Neural cell (in vitro differentiated cells): ENCODE results near the gene HSD17B13. TPM values are rescaled to one million over a fixed set of nuclear protein-coding genes. Genes with fewer than 3 reads are reported as not detected.
"Not testable (repeated sequence)": the region's sequence is repeated elsewhere in the genome, so short reads cannot be mapped to it uniquely, and the experiment has no call there.

Source experiments
- H2AFZ ChIP-seq: fragments of 200-600, 300-800 bp; sonication (generic), shearing (Covaris generic); 2 replicates; pipeline ENCODE4 v1.6.0; 2014; ENCODE audit warnings: low read depth, mild to moderate bottlenecking, antibody characterized with exemption, low read length, moderate library complexity
- H3F3A ChIP-seq: fragments of 200-600 bp; shearing (Covaris generic); 2 replicates; pipeline ENCODE4 v1.6.1; 2016; ENCODE audit warnings: mild to moderate bottlenecking, moderate library complexity, mixed read lengths, antibody characterized with exemption, low read length; ENCODE audit not compliant: insufficient read depth, poor library complexity, severe bottlenecking
- H3K27ac ChIP-seq: fragments of 200-600, 300-800 bp; sonication (generic), shearing (Covaris generic); 2 replicates; pipeline ENCODE4 v1.5.1; 2014; ENCODE audit warnings: mild to moderate bottlenecking, low read length, moderate library complexity
- H3K27me3 ChIP-seq: fragments of 300-800, 200-600 bp; sonication (generic), shearing (Covaris generic); 2 replicates; pipeline ENCODE4 v1.6.0; 2014; ENCODE audit warnings: mild to moderate bottlenecking, low read depth, low read length, moderate library complexity; ENCODE audit not compliant: insufficient read depth
- H3K36me3 ChIP-seq: fragments of 300-800, 200-600 bp; sonication (generic), shearing (Covaris generic); 2 replicates; pipeline ENCODE4 v1.5.1; 2014; ENCODE audit warnings: mild to moderate bottlenecking, antibody characterized with exemption, low read length, moderate library complexity; ENCODE audit not compliant: insufficient read depth
- H3K4me2 ChIP-seq: fragments of 300-800, 200-600 bp; sonication (generic), shearing (Covaris generic); 2 replicates; pipeline ENCODE4 v1.6.0; 2014; ENCODE audit warnings: mild to moderate bottlenecking, low read length
- H3K4me3 ChIP-seq: fragments of 300-800, 200-600 bp; sonication (generic), shearing (Covaris generic); 2 replicates; pipeline ENCODE4 v1.5.1; 2014; ENCODE audit warnings: mild to moderate bottlenecking, low read length, moderate library complexity
- H3K79me2 ChIP-seq: fragments of 200-600 bp; shearing (Covaris generic); replicated peaks from 2 replicates; pipeline ENCODE4 v1.6.0; 2014; ENCODE audit warnings: mild to moderate bottlenecking, low read length, moderate library complexity; ENCODE audit not compliant: insufficient read depth
- H3K9ac ChIP-seq: fragments of 300-800, 200-600 bp; sonication (generic), shearing (Covaris generic); 2 replicates; pipeline ENCODE4 v1.6.1; 2016; ENCODE audit warnings: mild to moderate bottlenecking, low read length, mixed read lengths
- H3K9me2 ChIP-seq: fragments of 200-600 bp; shearing (Covaris generic); 2 replicates; pipeline ENCODE4 v1.6.1; 2016; ENCODE audit warnings: mild to moderate bottlenecking, low read length, mixed read lengths; ENCODE audit not compliant: insufficient read depth
- H3K9me3 ChIP-seq: fragments of 200-600, 300-800 bp; sonication (generic), shearing (Covaris generic); 2 replicates; pipeline ENCODE4 v1.6.1; 2016; ENCODE audit warnings: mild to moderate bottlenecking, mixed run types, low read length, moderate library complexity, mixed read lengths
- H4K20me1 ChIP-seq: fragments of 200-600 bp; shearing (Covaris generic); 2 replicates; pipeline ENCODE4 v1.6.1; 2016; ENCODE audit warnings: mild to moderate bottlenecking, mixed run types; ENCODE audit not compliant: insufficient read depth
- CTCF ChIP-seq: fragments of 450-650 bp; IDR thresholded peaks from 2 replicates; pipeline ENCODE4 v1.5.1; 2014; ENCODE audit warnings: antibody characterized with exemption, mild to moderate bottlenecking, moderate library complexity; ENCODE audit not compliant: poor library complexity, severe bottlenecking
- EP300 ChIP-seq: fragments of 450-650 bp; conservative IDR thresholded peaks from 2 replicates; pipeline ENCODE4 v1.6.1; 2014; ENCODE audit warnings: antibody characterized with exemption, mild to moderate bottlenecking, moderate library complexity; ENCODE audit not compliant: poor library complexity, severe bottlenecking
- EZH2 ChIP-seq: fragments of 200-600, 300-800 bp; shearing (Covaris generic), sonication (generic); IDR thresholded peaks from 2 replicates; pipeline ENCODE4 v1.6.1; 2014; ENCODE audit warnings: antibody characterized with exemption, low read length, borderline replicate concordance, mild to moderate bottlenecking; ENCODE audit not compliant: insufficient read depth, poor library complexity, severe bottlenecking
- MXI1 ChIP-seq: fragments of 450-650 bp; conservative IDR thresholded peaks from 2 replicates; pipeline ENCODE4 v1.6.1; 2014; ENCODE audit warnings: antibody characterized with exemption, mild to moderate bottlenecking; ENCODE audit not compliant: poor library complexity, severe bottlenecking
- POLR2AphosphoS5 ChIP-seq: IDR thresholded peaks from 2 replicates; pipeline ENCODE4 v1.6.1; 2012
- RAD21 ChIP-seq: fragments of 450-650 bp; conservative IDR thresholded peaks from 2 replicates; pipeline ENCODE4 v1.6.1; 2014; ENCODE audit warnings: antibody characterized with exemption, mild to moderate bottlenecking, moderate library complexity
- REST ChIP-seq: IDR thresholded peaks from 2 replicates; pipeline ENCODE4 v1.6.1; 2012; ENCODE audit warnings: borderline replicate concordance
- SMC3 ChIP-seq: fragments of 450-650 bp; conservative IDR thresholded peaks from 2 replicates; pipeline ENCODE4 v1.6.1; 2014; ENCODE audit warnings: antibody characterized with exemption, mild to moderate bottlenecking, moderate library complexity; ENCODE audit not compliant: poor library complexity
- TAF1 ChIP-seq: IDR thresholded peaks from 2 replicates; pipeline ENCODE4 v1.6.1; 2012; ENCODE audit warnings: low read depth
- polyA plus RNA-seq: library from polyadenylated mRNA; depleted of rRNA; stranded (reverse); fragments of >200 nt; gene quantifications from 2 replicates; pipeline ENCODE4 v1.2.3, GENCODE V29; 2014

The HSD17B13 gene
- polyA plus RNA-seq, 1 donor from 2014 or later = not detected

- Histone ChIP-seq H3K79me2 (no peaks in the 10 kb centered on the region), H3K4me2 (no peak overlapping the region), H3K36me3 (no peaks in the 10 kb centered on the region), H3K9me2 (no peaks in the 10 kb centered on the region), H3K4me3 (no peak overlapping the region), H3K9ac (no peak overlapping the region), H3K9me3 (no peaks in the 10 kb centered on the region), H2AFZ (no peak overlapping the region), H3K27ac (no peak overlapping the region), H3K27me3 (no peaks in the 10 kb centered on the region), H4K20me1 (no peaks in the 10 kb centered on the region), H3F3A (no peaks in the 10 kb centered on the region)
- TF ChIP-seq CTCF (no peak), EP300 (no peak), SMC3 (no peak), REST (no peak), TAF1 (no peak), RAD21 (no peak), EZH2 (no peak), MXI1 (no peak), POLR2AphosphoS5 (no peak)
Observed at GRCh38 chr4:87316961-87317360, 5.7 kb downstream of the HSD17B13 start.

GRCh38 chr4:87315000-87315399 lies 7.7 kb downstream of the HSD17B13 start:
- not testable (repeated sequence) for H3K9me3 ChIP-seq, H3F3A ChIP-seq, H3K4me3 ChIP-seq, H3K27me3 ChIP-seq, H3K9me2 ChIP-seq, H3K36me3 ChIP-seq, H2AFZ ChIP-seq, H3K79me2 ChIP-seq, H4K20me1 ChIP-seq, H3K27ac ChIP-seq, H3K9ac ChIP-seq, H3K4me2 ChIP-seq

GRCh38 chr4:87313756-87314155 lies 8.9 kb downstream of the HSD17B13 start:
- Histone ChIP-seq H3K4me2 (no peak overlapping the region), H3K36me3 (no peaks in the 10 kb centered on the region), H3K9me3 (no peaks in the 10 kb centered on the region), H3K79me2 (no peaks in the 10 kb centered on the region), H3K27me3 (no peaks in the 10 kb centered on the region), H3K9me2 (no peaks in the 10 kb centered on the region), H4K20me1 (no peaks in the 10 kb centered on the region), H3K9ac (no peak overlapping the region), H3K4me3 (no peak overlapping the region), H2AFZ (no peak overlapping the region), H3F3A (no peaks in the 10 kb centered on the region), H3K27ac (no peak overlapping the region)
- TF ChIP-seq EP300 (no peak), TAF1 (no peak), RAD21 (no peak), REST (no peak), CTCF (no peak)
